HepG2 (cell line): ENCODE measurements around the gene PTPMT1. TPM values are rescaled to one million over a fixed set of nuclear protein-coding genes. Genes with fewer than 3 reads are reported as not detected.

Source experiments
- CERS6 ChIP-seq: sonication (generic); formaldehyde crosslinking; IDR thresholded peaks from 2 replicates; pipeline ENCODE4 v1.5.0; 2020; ENCODE audit warnings: missing genetic modification reagents
- KLF15 ChIP-seq: sonication (generic); formaldehyde crosslinking; IDR thresholded peaks from 2 replicates; pipeline ENCODE4 v1.8.1; 2023; ENCODE audit warnings: borderline replicate concordance, mild to moderate bottlenecking, inconsistent platforms, missing genetic modification reagents, mixed read lengths
- KLF16 ChIP-seq, 2 experiments: sonication (generic) in 1 of 2; formaldehyde crosslinking in 1 of 2; IDR thresholded peaks; 2 replicates each; pipeline versions ENCODE4 v1.6.1 to v1.8.0; 2016 to 2023; ENCODE audit warnings: missing genetic modification reagents in 2 of 2, missing compliant biosample characterization in 1 of 2
- MIER3 ChIP-seq: IDR thresholded peaks from 2 replicates; pipeline ENCODE4 v1.6.1; 2016; ENCODE audit warnings: missing compliant biosample characterization, borderline replicate concordance
- PHF5A ChIP-seq: IDR thresholded peaks from one replicate; pipeline ENCODE4 v1.6.1; 2018; ENCODE audit warnings: low read depth, missing genetic modification reagents; ENCODE audit not compliant: unreplicated experiment
- RFX3 ChIP-seq: IDR thresholded peaks from 2 replicates; pipeline ENCODE4 v1.6.1; 2016; ENCODE audit warnings: missing biosample characterization, missing genetic modification reagents
- RNF219 ChIP-seq: sonication (generic); formaldehyde crosslinking; IDR thresholded peaks from 2 replicates; pipeline ENCODE4 v1.5.0; 2020; ENCODE audit warnings: mild to moderate bottlenecking, missing genetic modification reagents
- SP4 ChIP-seq: sonication (generic); formaldehyde crosslinking; IDR thresholded peaks from 2 replicates; pipeline ENCODE4 v1.8.1; 2023; ENCODE audit warnings: mild to moderate bottlenecking, missing genetic modification reagents
- XRCC5 ChIP-seq: fragments of 200-400 bp; formaldehyde crosslinking; optimal IDR thresholded peaks from 2 replicates; pipeline ENCODE3; 2017; ENCODE audit warnings: mild to moderate bottlenecking, low read length
- ZBTB34 ChIP-seq: sonication (generic); formaldehyde crosslinking; IDR thresholded peaks from 2 replicates; pipeline ENCODE4 v1.8.0; 2022; ENCODE audit warnings: mild to moderate bottlenecking, missing genetic modification reagents
- ZBTB49 ChIP-seq: sonication (generic); formaldehyde crosslinking; IDR thresholded peaks from 2 replicates; pipeline ENCODE4 v1.4.0; 2020; ENCODE audit warnings: missing genetic modification reagents, borderline replicate concordance
- ZNF160 ChIP-seq: sonication (generic); formaldehyde crosslinking; IDR thresholded peaks from 2 replicates; pipeline ENCODE4 v1.8.0; 2022; ENCODE audit warnings: mild to moderate bottlenecking, inconsistent platforms, missing genetic modification reagents
- ZNF251 ChIP-seq: sonication (generic); formaldehyde crosslinking; IDR thresholded peaks from 2 replicates; pipeline ENCODE4 v1.9.0; 2021; ENCODE audit warnings: mild to moderate bottlenecking, missing genetic modification reagents
- ZNF430 ChIP-seq: sonication (generic); formaldehyde crosslinking; IDR thresholded peaks from 2 replicates; pipeline ENCODE4 v1.9.0; 2021; ENCODE audit warnings: mild to moderate bottlenecking, missing genetic modification reagents
- ZNF550 ChIP-seq: sonication (generic); formaldehyde crosslinking; IDR thresholded peaks from 2 replicates; pipeline ENCODE4 v1.4.0; 2020; ENCODE audit warnings: mild to moderate bottlenecking, missing genetic modification reagents, borderline replicate concordance
- ZNF569 ChIP-seq: sonication (generic); formaldehyde crosslinking; IDR thresholded peaks from 2 replicates; pipeline ENCODE4 v1.5.0; 2020; ENCODE audit warnings: mild to moderate bottlenecking, missing genetic modification reagents, moderate library complexity, borderline replicate concordance
- ZNF747 ChIP-seq: sonication (generic); formaldehyde crosslinking; IDR thresholded peaks from 2 replicates; pipeline ENCODE4 v1.8.1; 2023; ENCODE audit warnings: missing genetic modification reagents, mild to moderate bottlenecking, borderline replicate concordance
- ZNF782 ChIP-seq: sonication (generic); formaldehyde crosslinking; IDR thresholded peaks from 2 replicates; pipeline ENCODE4 v1.4.0; 2020; ENCODE audit warnings: missing genetic modification reagents, mild to moderate bottlenecking, borderline replicate concordance
- ZXDC ChIP-seq: sonication (generic); formaldehyde crosslinking; IDR thresholded peaks from 2 replicates; pipeline ENCODE4 v1.5.0; 2020; ENCODE audit warnings: mild to moderate bottlenecking, missing genetic modification reagents
- polyA plus RNA-seq, 8 experiments: library from polyadenylated mRNA; depleted of rRNA in 3 of 8; stranded (reverse) in 7 of 8; unstranded in 1 of 8; fragments of >200 nt; fragmentation: Illumina TruSeq in 4 of 8; extraction: Trizol in 4 of 8; gene quantifications; 2 replicates each; pipeline versions ENCODE4 v1.2.1 to v1.2.3, GENCODE V29; 2011 to 2016; ENCODE audit warnings: low read depth in 4 of 8, missing spikeins in 1 of 8, mixed read lengths in 1 of 8; ENCODE audit not compliant: insufficient read depth in 1 of 8
- total RNA-seq, 5 experiments: library from RNA; depleted of rRNA; stranded (reverse); fragments of >200 nt; fragmentation: Illumina TruSeq; extraction: Trizol; gene quantifications; 2 replicates each; pipeline ENCODE4 v1.2.3, GENCODE V29; 2016; ENCODE audit warnings: low read depth in 1 of 5

PTPMT1 gene
- total and polyA plus RNA-seq, 2 of the 13 experiments (the other 11 are each of a cell fraction or from before 2014, with no cell fraction given) = 55.6 to 129 TPM

- TF ChIP-seq ZXDC (CRISPR knock-in tag) = no peak
- TF ChIP-seq ZNF782 = no peak
- no peak for TF ChIP-seq RNF219 (CRISPR knock-in tag)
- TF ChIP-seq SP4 (CRISPR knock-in tag) = no peak
- TF ChIP-seq KLF15 (CRISPR knock-in tag) = no peak
- TF ChIP-seq ZNF251 (CRISPR knock-in tag) = peak; percentile 42; the same call in 1 of the 2 replicates
- TF ChIP-seq ZNF430 (CRISPR knock-in tag) = peak; percentile 57; the same call in 1 of the 2 replicates
- no peak for TF ChIP-seq KLF16 (CRISPR knock-in tag; IDR thresholded peaks at IDR 0.05)
- no peak for TF ChIP-seq ZNF160 (CRISPR knock-in tag)
- TF ChIP-seq CERS6 (CRISPR knock-in tag) = 0 out of 2 replicates have a peak, but pooled peaks have one; percentile 31
- TF ChIP-seq ZBTB49 (CRISPR knock-in tag) = no peak
- no peak for TF ChIP-seq ZNF569
- no peak for TF ChIP-seq MIER3 (CRISPR knock-in tag)
- no peak for TF ChIP-seq ZBTB34 (CRISPR knock-in tag)
- TF ChIP-seq PHF5A = no peak
- no peak for TF ChIP-seq ZNF747
- TF ChIP-seq RFX3 (CRISPR knock-in tag) = no peak
- no peak for TF ChIP-seq ZNF550
- no peak for TF ChIP-seq XRCC5
Observed at GRCh38 chr11:47587723-47588326, 22.4 kb downstream of the PTPMT1 start (continued).
